Measurements from ENCODE around the gene RELA. TPM values are rescaled to one million over a fixed set of nuclear protein-coding genes. Genes with fewer than 3 reads are reported as not detected.

The RELA gene
- total and polyA plus RNA-seq, 2 of the 13 experiments (the other 11 are each of a cell fraction or from before 2014, with no cell fraction given), result 21.4 to 40.5 TPM

GRCh38 chr11:65662799-65663638, at the start of gene RELA (continued):
- TF ChIP-seq ZNF343 (CRISPR knock-in tag; IDR thresholded peaks at IDR 0.05) (no peak), SIN3A (IDR thresholded peaks at IDR 0.05; ENCODE audit: borderline replicate concordance, low read depth, low read length) (peak; percentile 75; the same call in 1 of the 2 replicates), SP4 (CRISPR knock-in tag; IDR thresholded peaks at IDR 0.05) (peak; percentile 82), HOXA5 (CRISPR knock-in tag; IDR thresholded peaks at IDR 0.05) (peak; percentile 56; the same call in 1 of the 2 replicates), TEAD3 (CRISPR knock-in tag; optimal IDR thresholded peaks at IDR 0.05; ENCODE audit: borderline replicate concordance) (no peak), ZNF383 (CRISPR knock-in tag; IDR thresholded peaks at IDR 0.05; ENCODE audit: borderline replicate concordance) (peak; percentile 39; the same call in 1 of the 2 replicates), ZNF207 (IDR thresholded peaks at IDR 0.05; ENCODE audit: borderline replicate concordance) (no peak), LBX2 (CRISPR knock-in tag; IDR thresholded peaks at IDR 0.05; ENCODE audit: borderline replicate concordance) (no peak), TBX2 (CRISPR knock-in tag; IDR thresholded peaks at IDR 0.05; ENCODE audit: borderline replicate concordance) (peak; percentile 56; the same call in 1 of the 2 replicates), ISL2 (CRISPR knock-in tag; IDR thresholded peaks at IDR 0.05) (peak; percentile 57; the same call in 1 of the 2 replicates), ATM (IDR thresholded peaks at IDR 0.05; ENCODE audit: borderline replicate concordance) (no peak), GPN1 (CRISPR knock-in tag; IDR thresholded peaks at IDR 0.05; ENCODE audit: borderline replicate concordance) (no peak), JARID2 (CRISPR knock-in tag; IDR thresholded peaks at IDR 0.05; ENCODE audit: insufficient replicate concordance) (no peak), ELF3 (CRISPR knock-in tag; IDR thresholded peaks at IDR 0.05) (peak; percentile 61; the same call in 1 of the 2 replicates), ZNF749 (CRISPR knock-in tag; IDR thresholded peaks at IDR 0.05; ENCODE audit: borderline replicate concordance) (peak; percentile 64; the same call in 1 of the 2 replicates), YY1 (IDR thresholded peaks at IDR 0.05; ENCODE audit: insufficient read depth, insufficient replicate concordance, low read depth, low read length) (peak; percentile 79), ZNF20 (CRISPR knock-in tag; IDR thresholded peaks at IDR 0.05) (no peak), KDM5B (CRISPR knock-in tag; IDR thresholded peaks at IDR 0.05; ENCODE audit: borderline replicate concordance) (peak; percentile 41; the same call in 1 of the 2 replicates), ZNF687 (CRISPR knock-in tag; IDR thresholded peaks at IDR 0.05) (peak; percentile 79), STAG1 (CRISPR knock-in tag; IDR thresholded peaks at IDR 0.05) (0 out of 2 replicates have a peak, but pooled peaks have one; percentile 6), CEBPB (IDR thresholded peaks at IDR 0.05; ENCODE audit: borderline replicate concordance, low read depth, low read length) (no peak), ZNF33A (CRISPR knock-in tag; IDR thresholded peaks at IDR 0.05; ENCODE audit: borderline replicate concordance) (peak; percentile 87; the same call in 1 of the 2 replicates)
- TF ChIP-seq, protein P1, sequence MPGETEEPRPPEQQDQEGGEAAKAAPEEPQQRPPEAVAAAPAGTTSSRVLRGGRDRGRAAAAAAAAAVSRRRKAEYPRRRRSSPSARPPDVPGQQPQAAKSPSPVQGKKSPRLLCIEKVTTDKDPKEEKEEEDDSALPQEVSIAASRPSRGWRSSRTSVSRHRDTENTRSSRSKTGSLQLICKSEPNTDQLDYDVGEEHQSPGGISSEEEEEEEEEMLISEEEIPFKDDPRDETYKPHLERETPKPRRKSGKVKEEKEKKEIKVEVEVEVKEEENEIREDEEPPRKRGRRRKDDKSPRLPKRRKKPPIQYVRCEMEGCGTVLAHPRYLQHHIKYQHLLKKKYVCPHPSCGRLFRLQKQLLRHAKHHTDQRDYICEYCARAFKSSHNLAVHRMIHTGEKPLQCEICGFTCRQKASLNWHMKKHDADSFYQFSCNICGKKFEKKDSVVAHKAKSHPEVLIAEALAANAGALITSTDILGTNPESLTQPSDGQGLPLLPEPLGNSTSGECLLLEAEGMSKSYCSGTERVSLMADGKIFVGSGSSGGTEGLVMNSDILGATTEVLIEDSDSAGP (CRISPR knock-in tag; IDR thresholded peaks at IDR 0.05; ENCODE audit: borderline replicate concordance), result peak; percentile 49

Measured in HepG2 (cell line).